NCI-H2196 treated with DMSO at 0.1 percent for 48 hours (cell line): ENCODE results near the gene TTLL11.
"Not testable (repeated sequence)": the region's sequence is repeated elsewhere in the genome, so short reads cannot be mapped to it uniquely, and the experiment has no call there.

Experiments used
- DNase-seq: peaks from one replicate; lab custom pipeline; 2025; ENCODE audit not compliant: unreplicated experiment; lab: John Stamatoyannopoulos, UW

The TTLL11 gene

DNA sequence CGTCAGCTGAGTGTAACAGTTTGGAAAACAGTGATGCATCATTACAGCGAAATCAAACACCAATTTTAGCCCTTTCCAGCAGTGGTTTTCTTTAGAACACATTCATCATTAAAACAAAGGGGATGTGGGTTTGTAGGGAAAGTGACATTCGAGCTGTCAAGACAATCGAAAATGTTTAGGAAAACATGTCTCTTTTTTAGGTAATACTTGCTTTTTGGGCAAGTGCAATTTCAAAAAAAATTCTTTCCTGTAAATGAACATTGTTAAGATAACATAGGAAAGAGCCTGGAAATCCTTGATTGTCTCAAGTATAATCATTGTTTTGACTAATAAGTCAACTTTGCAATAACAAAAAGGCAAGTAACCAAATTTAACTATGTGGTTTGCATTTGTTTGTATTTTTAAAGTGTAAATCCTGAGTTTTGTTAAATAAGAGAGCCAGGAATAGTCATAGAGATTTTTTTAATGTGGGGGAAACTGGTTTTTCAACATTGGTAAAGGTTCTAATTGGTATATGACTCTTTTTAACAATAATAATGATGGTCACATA, 182.5 kb downstream of the TTLL11 start:
- no peak for DNase-seq

DNA sequence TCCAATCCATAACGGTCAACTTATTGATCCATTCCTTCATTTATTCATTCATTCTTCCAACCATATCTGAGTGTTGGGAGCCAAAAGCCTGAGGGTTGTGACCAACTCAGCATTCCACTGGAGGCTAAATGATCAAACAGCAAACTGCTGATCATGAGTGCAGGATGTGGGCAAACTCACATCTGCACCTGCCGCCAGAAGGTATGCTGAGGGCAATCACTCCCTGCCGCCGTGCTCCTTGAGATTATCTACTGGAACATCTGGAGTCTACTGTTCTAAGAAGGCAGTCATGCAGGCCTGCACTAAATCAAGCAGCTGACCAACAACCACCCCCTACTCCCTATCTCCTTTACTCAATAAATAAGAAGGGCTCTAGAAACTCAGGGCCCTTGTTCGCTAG, 184.0 kb downstream of the TTLL11 start:
- DNase-seq: no peak

DNA sequence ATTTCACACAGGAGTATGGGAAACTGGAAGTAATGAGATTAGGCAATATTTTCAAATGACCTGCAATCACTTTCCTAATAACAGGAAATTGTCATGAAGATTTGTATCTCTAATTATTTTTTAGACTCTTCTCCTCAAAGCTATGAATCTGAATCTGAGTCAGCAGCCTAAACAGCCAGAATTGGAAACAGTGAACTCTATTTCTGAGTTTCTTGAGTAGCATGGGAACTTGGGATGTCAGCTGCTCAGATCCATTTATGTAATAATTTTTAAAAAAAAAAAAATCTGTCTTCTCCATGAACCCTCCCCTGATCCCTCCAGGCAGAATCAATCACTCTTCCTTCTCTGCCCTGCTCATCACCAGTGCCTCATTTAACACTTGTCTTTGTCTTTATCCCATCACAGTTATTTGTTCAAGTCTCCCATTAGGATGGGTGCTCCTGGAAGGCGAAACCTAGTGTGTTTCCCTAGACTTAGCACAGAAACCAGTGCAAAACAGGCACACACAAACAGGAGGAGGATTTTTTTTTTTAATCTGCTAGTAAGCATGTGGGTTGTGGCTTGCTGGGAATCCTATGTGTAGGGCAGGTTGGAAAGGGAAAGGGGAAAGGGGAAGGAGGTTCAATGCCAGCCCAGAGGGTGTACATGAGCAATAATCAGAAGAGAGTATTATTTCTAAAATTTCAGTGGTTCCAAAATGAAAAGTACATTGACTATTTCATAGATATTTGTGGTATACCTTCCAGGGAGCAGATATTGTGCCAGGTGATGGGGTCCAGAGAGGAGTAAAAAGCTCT, 186.8 kb downstream of the TTLL11 start:
- DNase-seq: no peak

DNA sequence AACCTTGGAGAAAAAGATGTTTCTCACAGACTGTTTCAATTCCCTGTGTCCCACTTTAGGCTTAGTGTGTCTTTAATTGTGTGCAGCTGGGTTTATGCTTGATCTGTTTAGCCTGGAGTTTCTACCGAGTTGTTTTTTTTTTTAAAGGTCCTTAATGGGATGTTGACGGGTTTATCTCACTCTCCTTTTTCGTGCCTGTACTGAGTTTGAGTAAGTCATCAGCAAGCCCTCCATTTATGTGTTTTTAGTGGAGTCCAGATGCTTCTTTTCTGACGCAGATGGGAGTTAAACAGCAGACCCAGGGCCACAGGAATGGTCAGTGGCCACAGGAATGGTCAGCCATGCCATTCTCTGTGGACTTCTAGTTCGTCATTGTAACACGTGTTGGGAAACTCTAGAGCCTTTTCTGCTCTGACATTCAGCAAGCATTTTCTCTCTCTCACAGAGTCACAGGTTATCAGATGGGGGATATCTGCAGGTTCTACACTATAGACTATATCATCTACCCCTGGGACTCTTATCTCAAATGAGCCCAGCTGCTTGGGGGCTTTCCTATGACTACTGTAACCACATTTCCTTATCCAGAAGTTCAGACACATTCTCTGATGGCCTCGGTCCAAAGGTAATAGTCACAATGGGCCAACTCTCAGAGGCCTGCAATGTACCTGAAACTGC, 190.5 kb downstream of the TTLL11 start:
- DNase-seq: no peak

DNA sequence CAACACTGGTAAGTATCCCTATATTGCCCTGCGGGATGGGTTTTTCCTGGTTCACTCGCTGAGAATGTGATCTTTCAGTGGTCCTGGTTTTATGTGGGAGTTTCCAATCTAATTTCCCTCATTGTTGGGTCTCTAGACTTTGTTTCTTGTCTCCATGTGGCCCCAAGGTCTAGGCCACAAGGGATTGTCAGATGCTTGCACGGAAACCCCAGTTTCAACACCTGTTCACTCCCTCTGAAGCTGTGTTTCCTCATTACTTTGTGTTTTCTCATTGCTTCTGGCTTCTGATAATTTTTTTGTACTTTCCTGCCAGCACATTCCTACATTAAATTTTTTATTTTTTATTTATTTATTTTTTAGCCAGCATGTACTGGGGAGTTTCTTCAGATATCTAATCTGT, 191.5 kb downstream of the TTLL11 start:
- no peak for DNase-seq

DNA sequence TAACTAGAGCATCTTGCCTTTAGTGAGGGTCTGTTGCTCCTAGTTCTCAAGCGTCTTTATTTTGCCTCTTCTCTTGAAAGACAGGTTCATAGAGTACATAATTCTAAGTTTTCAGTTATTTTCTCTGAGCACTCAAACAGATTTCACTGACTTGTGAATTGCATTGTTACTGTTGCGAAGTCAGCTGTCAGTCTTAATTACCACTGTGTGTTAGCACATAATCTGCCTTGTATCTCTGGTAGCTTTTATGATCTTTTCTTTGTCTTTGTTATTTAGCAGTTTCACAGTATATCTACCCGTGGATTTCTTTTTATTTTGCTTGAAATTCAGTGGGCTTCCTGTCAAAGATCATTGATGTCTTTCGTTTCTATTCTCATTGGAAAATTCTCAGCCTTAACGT, 192.9 kb downstream of the TTLL11 start:
- no peak for DNase-seq

DNA sequence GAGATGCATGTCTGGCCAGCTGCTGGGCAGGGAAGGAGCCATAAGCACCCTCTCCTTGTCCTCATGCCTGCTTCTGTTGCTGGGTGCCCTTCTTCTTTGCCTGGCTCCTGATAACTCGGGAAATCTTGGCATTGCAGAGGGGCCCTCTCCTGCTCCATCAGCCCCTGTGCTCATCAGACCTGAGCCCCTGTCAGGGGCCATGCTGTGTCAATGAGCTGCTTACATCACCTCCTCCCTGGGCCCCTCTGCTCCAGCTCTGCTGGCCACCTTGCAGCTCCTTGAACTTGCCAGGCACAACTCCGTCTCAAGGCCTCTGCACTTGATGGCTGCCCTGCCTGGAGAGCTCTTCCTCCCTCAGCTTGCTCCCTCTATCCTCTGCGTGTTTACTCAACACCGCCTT, 194.3 kb downstream of the TTLL11 start:
- DNase-seq: no peak

DNA sequence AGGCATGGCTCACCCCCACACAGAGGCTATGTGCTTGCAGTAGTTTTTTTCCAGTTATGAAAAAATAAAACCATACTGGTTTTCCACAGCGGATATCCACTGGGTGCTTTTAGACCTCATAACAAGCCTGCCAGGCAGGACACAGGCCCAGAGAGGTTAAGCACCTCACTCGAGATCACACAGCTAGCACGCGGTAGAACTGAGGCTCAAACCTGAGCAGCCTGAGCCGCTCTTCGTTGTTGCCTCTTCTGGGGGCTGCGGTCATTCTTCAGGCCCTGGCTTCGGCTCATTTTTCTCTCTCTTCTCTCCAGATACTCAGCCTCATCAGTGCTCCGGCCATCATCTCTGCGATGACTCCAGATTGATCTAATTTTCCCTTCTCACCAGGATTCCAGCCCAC, 196.0 kb downstream of the TTLL11 start:
- DNase-seq: no peak

DNA sequence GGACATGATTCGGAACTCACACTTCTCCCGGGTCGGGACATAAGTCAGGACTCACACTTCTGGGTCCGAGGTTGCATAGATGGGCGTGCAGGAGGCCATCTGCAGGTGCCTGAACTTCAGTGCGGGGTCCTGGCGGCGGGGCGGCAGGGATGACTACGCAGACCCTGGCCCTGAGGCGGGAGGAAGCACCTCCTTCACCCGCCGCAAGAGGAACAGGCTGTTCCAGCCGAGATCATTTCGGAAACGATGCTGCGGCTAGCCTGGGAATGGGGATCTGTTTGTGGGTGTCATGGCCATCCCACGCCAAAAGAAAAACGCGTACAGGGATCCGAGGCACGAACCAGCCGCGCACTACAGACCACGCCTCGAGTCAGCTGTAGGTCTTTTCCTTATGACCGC, 196.6 kb downstream of the TTLL11 start:
- DNase-seq: no peak

DNA sequence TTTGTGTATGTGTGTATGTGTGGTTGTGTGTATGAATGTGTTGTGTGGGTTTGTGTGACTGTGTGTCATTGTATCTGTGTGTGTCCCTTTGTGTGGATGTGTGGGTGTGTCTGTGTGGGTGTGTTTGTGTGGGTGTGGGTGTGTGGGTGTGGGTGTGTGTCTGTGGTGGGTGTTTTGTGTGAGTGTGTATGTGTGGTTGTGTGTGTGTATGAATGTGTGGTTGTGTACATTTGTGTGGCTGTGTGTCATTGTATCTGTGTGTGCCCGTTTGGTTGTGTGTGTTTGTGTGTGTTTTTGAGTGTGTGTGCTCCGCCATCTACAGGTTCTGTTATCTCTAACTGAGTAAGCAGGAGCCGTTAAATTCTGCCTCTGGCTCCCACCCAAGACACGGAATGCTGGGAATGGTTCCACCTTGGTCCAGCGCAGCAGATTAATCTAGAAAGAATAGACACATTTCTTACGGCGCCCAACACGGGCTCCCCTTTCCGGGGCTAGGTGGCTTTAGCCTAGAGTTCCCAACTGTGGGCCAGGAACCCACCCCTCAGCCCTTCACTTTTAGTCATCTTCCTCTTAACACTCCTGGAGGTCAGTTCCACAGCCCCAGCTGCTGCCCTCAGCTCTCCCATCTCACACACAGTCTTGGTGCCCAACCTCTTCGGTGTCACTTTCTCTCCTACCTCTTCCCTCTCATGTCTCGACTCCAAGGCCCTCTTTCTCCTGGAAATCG, 197.1 kb downstream of the TTLL11 start:
- no peak for DNase-seq

DNA sequence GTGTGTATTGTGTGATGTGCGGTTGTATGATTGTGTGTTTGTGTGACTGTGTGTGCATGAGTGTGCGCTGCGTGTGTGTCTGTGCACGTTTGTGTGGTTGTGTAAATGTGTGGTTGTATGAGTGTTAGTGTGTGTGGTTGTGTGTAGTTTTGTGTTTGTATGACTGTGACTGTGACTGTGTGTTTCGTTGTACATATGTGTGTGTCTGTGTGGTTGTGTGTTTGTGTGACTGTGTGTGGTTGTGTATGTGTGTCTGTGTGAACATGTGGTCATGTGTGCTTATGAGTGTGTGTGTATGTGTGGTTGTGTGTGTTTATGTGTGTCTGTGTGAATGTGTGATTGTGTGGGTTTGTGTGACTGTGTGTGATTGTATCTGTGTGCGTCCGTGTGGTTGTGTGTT, 197.8 kb downstream of the TTLL11 start:
- no peak for DNase-seq

DNA sequence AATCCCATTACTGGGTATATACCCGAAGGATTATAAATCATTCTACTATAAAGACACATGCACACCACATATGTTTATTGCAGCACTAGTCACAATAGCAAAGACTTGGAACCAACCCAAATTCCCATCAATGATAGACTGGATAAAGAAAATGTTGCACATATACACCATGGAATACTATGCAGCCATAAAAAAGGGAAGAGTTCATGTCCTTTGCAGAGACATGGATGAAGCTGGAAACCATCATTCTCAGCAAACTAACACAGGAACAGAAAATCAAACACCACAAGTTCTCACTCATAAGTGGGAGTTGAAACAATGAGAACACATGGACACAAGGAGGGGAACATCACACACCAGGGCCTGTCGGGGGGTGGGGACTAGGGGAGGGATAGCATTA, 198.7 kb downstream of the TTLL11 start:
- not testable (repeated sequence) for DNase-seq

DNA sequence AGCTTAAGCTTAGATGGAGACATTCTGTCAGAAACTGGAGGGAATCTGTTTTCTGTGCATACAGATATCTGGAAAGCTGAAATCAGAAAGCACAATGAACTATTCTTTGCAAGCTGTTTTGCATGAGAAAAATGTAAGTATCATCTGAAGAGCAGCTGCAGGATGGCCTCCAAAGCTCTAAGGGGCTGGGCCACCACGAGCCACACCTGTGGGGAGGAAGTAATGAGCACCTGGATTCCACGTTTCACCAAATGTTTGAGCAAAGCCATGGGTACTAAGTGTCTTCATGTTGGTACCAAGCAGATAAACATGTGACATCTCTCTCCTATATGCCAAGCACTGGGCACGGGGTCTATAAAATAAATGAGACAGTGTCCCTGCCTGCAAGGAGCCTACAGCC, 199.3 kb downstream of the TTLL11 start:
- DNase-seq: no peak

DNA sequence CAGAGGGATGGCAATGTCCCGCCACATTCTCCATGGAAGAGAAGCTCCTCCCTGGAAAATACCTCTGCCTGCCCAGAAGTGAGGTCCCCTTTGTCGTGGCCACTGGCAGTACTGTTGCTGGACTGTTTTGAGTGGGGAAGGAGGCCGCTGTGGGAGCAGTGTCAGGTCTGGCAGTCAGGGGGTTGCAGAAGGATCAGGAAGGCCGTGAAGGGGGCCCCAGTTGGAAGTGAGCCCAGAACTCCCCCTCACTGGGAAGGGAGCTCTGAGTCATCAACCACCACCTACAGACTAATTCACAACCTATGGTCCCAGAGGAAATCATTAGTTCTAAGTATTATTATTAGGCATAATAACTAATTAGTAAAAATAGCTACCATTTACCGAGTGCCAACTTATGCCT, 200.4 kb downstream of the TTLL11 start:
- DNase-seq: no peak

DNA sequence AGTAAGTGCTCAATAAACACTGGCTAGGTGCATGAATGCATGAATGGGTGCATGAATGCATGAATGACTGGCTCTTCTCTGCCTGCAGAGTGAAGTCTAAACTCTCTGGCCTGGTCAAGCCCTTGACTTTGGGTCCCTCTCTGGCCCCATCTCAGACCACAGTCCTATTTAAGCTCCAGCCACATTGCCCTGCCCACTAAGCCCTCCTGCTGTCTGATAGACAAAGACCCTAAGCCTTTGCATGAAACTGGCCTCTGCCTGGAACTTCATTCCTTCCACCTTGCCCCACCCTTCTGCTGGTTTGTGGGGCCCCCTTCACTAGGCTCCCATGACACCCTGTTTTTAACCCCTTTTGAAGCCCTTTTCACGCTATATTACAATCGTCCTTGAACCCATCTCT, 202.4 kb downstream of the TTLL11 start:
- DNase-seq: no peak

DNA sequence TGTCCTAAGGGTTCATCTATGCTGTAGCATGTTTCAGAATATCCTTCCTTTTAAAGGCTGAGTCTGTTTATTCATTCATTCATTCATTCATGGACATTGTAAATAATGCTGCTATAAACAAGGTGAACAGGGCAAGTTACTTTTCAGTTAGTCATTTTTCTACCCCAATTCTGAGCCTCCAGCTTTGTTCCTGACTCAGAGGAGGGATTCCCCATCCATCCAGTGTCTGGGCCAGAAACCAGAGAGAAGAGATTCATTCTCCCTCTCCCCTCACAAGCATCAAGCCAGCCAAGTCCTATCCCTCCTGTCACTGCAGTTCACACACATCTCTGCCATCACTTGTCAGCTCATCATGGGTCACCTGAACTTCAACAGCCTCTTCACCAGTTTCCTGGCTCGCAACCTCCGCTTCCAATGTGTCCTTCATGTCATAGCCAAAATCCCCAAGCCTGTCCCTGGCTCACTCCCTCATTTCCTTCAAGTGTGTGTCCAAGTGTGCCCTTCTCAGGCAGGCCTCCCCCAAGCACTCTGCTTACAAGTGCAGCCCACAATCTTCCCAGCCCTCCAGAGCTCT, 203.0 kb downstream of the TTLL11 start:
- DNase-seq: no peak

DNA sequence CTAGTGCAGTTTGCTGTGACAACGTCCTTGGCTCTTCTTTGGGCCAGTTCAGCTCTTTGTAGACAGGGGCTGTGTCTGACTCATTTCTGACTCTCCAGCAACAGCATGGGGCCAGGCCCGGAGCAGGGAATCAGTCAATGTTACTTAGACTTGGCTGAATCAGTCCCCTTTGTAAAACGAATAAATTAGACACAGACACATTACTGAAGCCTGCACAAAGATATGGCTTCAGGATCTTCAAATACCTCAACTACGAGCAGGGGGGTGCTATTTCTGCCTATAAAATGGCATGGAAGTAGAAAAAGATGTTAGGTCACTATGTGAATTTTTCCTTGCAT, 204.7 kb downstream of the TTLL11 start:
- DNase-seq: no peak

DNA sequence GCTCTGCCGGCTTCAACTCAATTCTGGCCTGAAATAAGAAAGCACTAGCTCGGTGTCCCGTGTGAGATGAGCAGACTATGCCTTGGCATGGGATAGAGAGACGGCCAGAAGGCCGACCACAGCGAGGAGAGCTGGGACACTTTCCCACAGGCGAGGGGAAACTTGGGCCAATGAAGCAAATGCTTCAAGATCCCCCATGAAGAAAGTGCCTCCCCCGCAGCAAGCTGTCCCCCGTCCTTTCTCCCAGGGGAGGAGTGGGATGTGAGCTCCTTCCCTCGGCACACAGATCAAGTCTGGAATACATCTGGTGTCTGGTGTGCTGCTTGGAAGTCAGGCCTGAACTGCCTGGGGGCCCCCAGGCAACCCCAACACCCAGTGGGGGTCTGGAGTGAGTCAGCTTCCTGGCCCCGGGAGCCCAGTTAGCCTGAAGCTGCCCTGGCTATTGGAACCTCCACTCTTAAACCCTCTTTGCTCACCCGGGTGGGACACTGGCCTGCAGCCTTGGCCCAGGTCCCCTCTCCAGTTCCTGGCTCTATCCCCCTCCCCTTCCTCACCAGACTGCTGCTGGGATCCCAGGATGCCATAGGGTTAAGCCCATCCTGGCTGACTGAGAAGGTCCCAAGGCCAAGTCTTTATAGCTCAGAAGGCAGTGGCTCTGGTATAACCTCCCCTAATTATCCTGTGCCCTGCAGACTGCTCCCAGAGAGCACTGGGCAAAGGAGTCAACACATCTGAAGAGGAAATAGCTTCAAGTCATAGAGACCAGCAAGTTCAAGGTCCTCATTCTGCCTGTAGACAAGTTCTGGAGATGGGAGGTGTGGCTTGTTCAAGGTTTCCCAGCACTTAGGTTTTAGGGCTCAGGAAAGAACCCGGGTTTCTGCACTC, 205.3 kb downstream of the TTLL11 start:
- DNase-seq: no peak

DNA sequence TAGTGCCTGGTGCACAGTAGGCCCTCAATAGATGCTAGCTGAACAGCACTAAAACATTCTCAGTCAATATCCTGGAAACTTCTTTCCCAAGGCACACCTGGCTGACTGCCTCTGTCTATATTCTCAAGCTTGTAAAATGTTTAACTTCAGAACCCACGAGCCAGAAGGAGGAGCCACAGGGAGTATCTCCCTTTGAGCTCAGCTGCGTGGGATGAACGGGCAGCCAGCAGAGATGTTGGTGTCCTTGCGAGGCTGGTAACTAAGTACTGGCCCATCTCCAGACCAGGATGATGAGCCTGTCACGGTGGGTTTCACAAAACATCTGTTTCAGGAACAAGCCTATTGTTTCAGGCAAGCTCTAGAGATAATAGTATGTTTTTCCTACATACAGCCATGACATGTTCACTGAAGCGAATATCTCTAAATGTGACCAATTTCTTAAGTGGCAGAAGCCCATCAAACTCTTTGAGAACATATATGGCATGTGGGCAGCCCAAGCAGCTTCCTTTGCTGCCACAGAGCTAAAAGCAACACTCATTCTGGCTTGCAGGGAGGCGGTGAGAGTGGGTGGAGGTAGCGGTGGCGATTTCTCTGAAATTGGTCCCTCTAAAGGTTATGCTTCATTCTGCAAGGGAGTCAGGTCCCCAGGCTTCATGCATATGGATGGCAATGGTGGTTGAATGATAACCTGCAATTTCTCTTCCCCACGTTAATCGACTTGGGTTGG, 206.2 kb downstream of the TTLL11 start:
- DNase-seq: no peak

DNA sequence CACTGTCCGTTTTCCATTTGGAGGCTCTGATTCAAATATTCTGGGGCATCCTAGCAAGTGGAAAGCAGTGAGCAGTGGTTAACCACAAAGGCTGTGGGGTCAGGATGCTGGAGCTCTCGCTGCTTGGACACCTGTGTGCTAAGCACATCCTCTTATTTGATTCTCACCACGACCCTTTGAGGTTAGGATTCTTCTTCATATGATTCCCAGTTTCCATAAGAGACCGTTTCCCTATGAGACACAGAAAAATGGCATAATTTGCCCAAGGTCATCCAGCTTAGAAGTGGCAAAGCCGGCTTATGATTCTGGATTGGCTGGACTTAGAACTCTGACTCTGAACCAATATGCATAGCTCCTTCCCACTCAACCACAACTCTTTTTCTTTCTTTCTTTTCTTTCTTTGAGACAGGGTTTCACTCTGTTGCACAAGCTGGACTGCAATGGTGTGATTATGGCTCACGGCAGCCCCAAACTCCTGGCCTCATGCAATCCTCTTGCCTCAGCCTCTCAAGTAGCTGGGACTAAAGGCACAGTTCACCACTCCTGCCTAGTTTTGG, 207.7 kb downstream of the TTLL11 start:
- DNase-seq: no peak
